Esophagus squamous epithelium (tissue), 5 donors: ENCODE measurements around the gene LTN1. TPM values are rescaled to one million over a fixed set of nuclear protein-coding genes. Genes with fewer than 3 reads are reported as not detected.
A peak's percentile ranks its signal among the peaks of the same experiment; 100 is the strongest.

Experiments used
- DNase-seq: peaks from one replicate; lab custom pipeline; 2025; lab: John Stamatoyannopoulos, UW
- H3K27ac ChIP-seq, 4 donors: fragments of 200-600 bp; sonication (generic); one replicate each; pipeline ENCODE4 v1.5.1; 2016 to 2019; ENCODE audit warnings: mild to moderate bottlenecking in 1 of 4
- H3K27me3 ChIP-seq, 4 donors: fragments of 200-600 bp; sonication (generic); 1 replicate in 3 of 4; 2 replicates in 1 of 4; pipeline versions ENCODE4 v1.5.1 to v1.6.0; 2017 to 2021; ENCODE audit warnings: antibody characterized with exemption in 1 of 4
- H3K36me3 ChIP-seq, 3 donors: fragments of 200-600 bp; sonication (generic); one replicate each; pipeline ENCODE4 v1.5.1; 2016 to 2019
- H3K4me1 ChIP-seq, 3 donors: fragments of 200-600 bp; sonication (generic); one replicate each; pipeline ENCODE4 v1.5.1; 2017 to 2019
- H3K4me3 ChIP-seq, 4 donors: fragments of 200-600 bp; sonication (generic); 1 replicate in 3 of 4; 2 replicates in 1 of 4; pipeline ENCODE4 v1.5.1; 2016 to 2019; ENCODE audit warnings: mild to moderate bottlenecking in 2 of 4, moderate library complexity in 1 of 4
- H3K9me3 ChIP-seq, 3 donors: fragments of 200-600 bp; sonication (generic); one replicate each; pipeline ENCODE4 v1.5.1; 2016 to 2019
- CTCF ChIP-seq, 6 experiments: fragments of 450-650 bp in 4 of 6; fragments of 200-600 bp in 2 of 6; sonication (generic) in 2 of 6; IDR thresholded peaks; one replicate each; pipeline ENCODE4 v1.5.1; 2016 to 2019; ENCODE audit warnings: antibody characterized with exemption in 6 of 6, mild to moderate bottlenecking in 4 of 6, moderate library complexity in 4 of 6
- POLR2A ChIP-seq, 4 donors: fragments of 450-650 bp; IDR thresholded peaks; one replicate each; pipeline ENCODE4 v1.6.1; 2017; ENCODE audit warnings: antibody characterized with exemption in 4 of 4, mild to moderate bottlenecking in 4 of 4, moderate library complexity in 3 of 4
- WGBS, 2 donors: methylation state at CpG; one replicate each; pipeline ENCODE4 v1.1.5; 2018; 5-methylcytosine and 5-hydroxymethylcytosine counted together
- intact Hi-C: fragments of 100-400 bp; cut with DNase I; formaldehyde crosslinking; loops from one replicate; pipeline ENCODE4 v1.15.0; 2022
- total RNA-seq, 4 donors: library from RNA; depleted of rRNA; stranded (reverse); fragments of >200 nt; gene quantifications; one replicate each; pipeline ENCODE4 v1.1.0, GENCODE V29; 2016
- donor health status: DM: yes; HTN: yes; CAD: no.

The LTN1 gene
- total RNA-seq, 4 donors from 2014 or later: 10.3 to 24.9 (median 22.2) TPM

DNA sequence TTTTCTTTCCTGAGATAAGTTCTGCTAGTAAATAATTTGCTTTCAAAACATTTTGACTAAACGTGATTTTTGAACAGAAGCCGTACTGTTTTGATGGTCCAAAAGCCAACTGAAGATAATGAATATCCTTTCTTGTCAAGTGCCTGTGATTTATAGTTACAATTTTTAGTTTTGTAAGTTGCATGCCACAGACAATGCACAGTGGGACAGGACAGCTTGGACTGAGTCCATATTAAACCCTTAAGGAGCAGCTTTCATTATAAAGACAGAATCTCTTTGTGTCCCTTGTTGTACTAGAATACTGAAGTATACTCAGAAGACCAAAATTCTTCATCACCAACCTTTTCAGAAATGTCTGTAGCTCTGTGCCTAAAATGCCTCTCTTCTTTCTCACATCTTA is 92.2 kb downstream of the LTN1 start:
- H3K4me3 ChIP-seq: no peak overlapping the region
- intact Hi-C loops: no loop called here
- WGBS, 2 donors: 56 to 67% methylated on average over 2 of the region's 2 CpGs
- H3K36me3 ChIP-seq: no peaks in the 10 kb centered on the region
- no peak for DNase-seq
- no peaks in the 10 kb centered on the region for H3K27me3 ChIP-seq
- no peak overlapping the region for H3K27ac ChIP-seq
- no peaks in the 10 kb centered on the region for H3K4me1 ChIP-seq
- TF ChIP-seq CTCF (IDR thresholded peaks at IDR 0.05) (no peak), POLR2A (IDR thresholded peaks at IDR 0.05) (no peak)
- H3K9me3 ChIP-seq: no peaks in the 10 kb centered on the region

DNA sequence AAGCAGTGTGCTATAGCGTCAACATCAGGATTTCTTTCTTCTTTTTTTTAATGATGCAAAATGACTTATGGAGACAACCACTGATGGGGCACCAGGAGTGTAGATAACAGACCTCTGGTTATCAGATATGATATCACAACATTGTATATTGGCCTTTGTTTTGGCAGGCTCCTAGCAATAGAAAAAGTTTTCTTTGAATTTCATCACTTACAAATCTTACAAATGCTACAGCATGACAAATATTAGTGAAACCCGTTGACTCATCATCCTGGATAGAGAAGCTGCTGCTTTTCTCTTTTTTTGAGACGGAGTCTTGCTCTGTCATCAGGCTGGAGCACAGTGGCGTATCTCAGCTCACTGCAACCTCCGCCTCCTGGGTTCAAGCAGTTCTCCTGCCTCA is 92.9 kb downstream of the LTN1 start:
- DNase-seq: no peak
- H3K4me1 ChIP-seq: no peaks in the 10 kb centered on the region
- WGBS, 2 donors: 69 to 70% methylated on average over 5 of the region's 5 CpGs
- H3K4me3 ChIP-seq: no peak overlapping the region
- TF ChIP-seq POLR2A (IDR thresholded peaks at IDR 0.05) (no peak), CTCF (IDR thresholded peaks at IDR 0.05) (no peak)
- intact Hi-C loops: no loop called here
- no peaks in the 10 kb centered on the region for H3K9me3 ChIP-seq
- no peak overlapping the region for H3K27ac ChIP-seq
- H3K36me3 ChIP-seq: no peaks in the 10 kb centered on the region
- no peaks in the 10 kb centered on the region for H3K27me3 ChIP-seq

GRCh38 chr21:28899220-28899619 is 93.5 kb downstream of the LTN1 start:
- 61 to 68% methylated on average over 3 of the region's 3 CpGs for WGBS, 2 donors
- Histone ChIP-seq H3K27ac (peak overlapping the region in 1 of 4 donors; percentile 4), H3K27me3 (no peaks in the 10 kb centered on the region), H3K36me3 (no peaks in the 10 kb centered on the region), H3K9me3 (no peaks in the 10 kb centered on the region), H3K4me3 (no peak overlapping the region), H3K4me1 (no peaks in the 10 kb centered on the region)
- intact Hi-C loops: no loop called here
- no peak for DNase-seq
- TF ChIP-seq CTCF (IDR thresholded peaks at IDR 0.05) (no peak), POLR2A (IDR thresholded peaks at IDR 0.05) (no peak)

DNA sequence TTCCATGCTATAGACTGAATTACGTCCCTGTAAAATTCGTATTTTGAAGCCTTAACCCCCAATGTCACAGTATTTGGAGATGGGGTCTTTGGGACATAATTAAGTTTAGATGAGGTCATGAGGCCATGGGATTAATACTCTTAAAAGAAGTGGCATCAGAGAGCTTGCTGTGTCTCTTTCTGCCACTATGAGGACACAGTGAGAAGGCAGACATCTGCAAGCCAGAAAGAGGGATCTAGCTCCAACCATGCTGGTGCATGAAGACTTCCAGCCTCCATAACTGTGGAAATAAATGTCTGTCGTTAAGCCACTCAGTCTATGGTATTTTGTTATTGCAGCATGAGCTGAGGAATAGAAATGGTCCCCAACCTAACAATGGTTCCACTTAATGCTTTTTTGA is 99.0 kb downstream of the LTN1 start:
- 71 to 74% methylated on average over 3 of the region's 3 CpGs for WGBS, 2 donors
- intact Hi-C loops: no loop called here
- H3K36me3 ChIP-seq: no peaks in the 10 kb centered on the region

More for the DNA sequence above, 99.0 kb downstream of the LTN1 start:
- Histone ChIP-seq H3K4me3 (no peak overlapping the region), H3K9me3 (no peaks in the 10 kb centered on the region), H3K4me1 (no peaks in the 10 kb centered on the region), H3K27ac (no peak overlapping the region), H3K27me3 (no peaks in the 10 kb centered on the region)
- DNase-seq: no peak
- TF ChIP-seq CTCF (IDR thresholded peaks at IDR 0.05) (no peak), POLR2A (IDR thresholded peaks at IDR 0.05) (no peak)
